PC-3 (cell line): Measurements from ENCODE around the gene MSI2. TPM values are rescaled to one million over a fixed set of nuclear protein-coding genes. Genes with fewer than 3 reads are reported as not detected.

Experiments
- ATAC-seq: fragments of 200-7000 bp; cut with Tn5 transposase; 2 replicates; pipeline ENCODE4 v1.9.1; 2020; ENCODE audit warnings: mild to moderate bottlenecking, moderate library complexity
- BruUV-seq: library from RNA; stranded (reverse); fragments of 400-500 nt; replicated peaks from 2 replicates; lab custom pipeline; 2021; lab: Mats Ljungman, UMichigan
- CTCF ChIA-PET: fragments of 300-600 bp; sonication (Branson Sonifier 250); formaldehyde crosslinking; loops from one replicate; lab custom pipeline; 2022; ENCODE audit warnings: antibody characterized with exemption; lab: Charles Lee
- POLR2A ChIA-PET: fragments of 300-600 bp; sonication (Branson Sonifier 250); formaldehyde crosslinking; loops from one replicate; lab custom pipeline; 2022; ENCODE audit warnings: antibody characterized with exemption; ENCODE audit not compliant: unreplicated experiment; lab: Charles Lee
- DNase-seq: peaks from one replicate; pipeline ENCODE4 v3.0.0-alpha.2; 2015
- H2AFZ ChIP-seq: fragments of 300-600 bp; sonication (generic); 2 replicates; pipeline ENCODE4 v1.6.0; 2016; ENCODE audit warnings: antibody characterized with exemption, low read length
- H3F3A ChIP-seq: fragments of 300-600 bp; sonication (generic); one replicate; pipeline ENCODE4 v1.6.0; 2017; ENCODE audit warnings: antibody characterized with exemption, low read length, control low read depth, mild to moderate bottlenecking; ENCODE audit not compliant: unreplicated experiment
- H3K27ac ChIP-seq: fragments of 300-600 bp; sonication (generic); 2 replicates; pipeline ENCODE4 v1.5.1; 2016; ENCODE audit warnings: mild to moderate bottlenecking, low read length
- H3K27me3 ChIP-seq: fragments of 300-600 bp; sonication (generic); 2 replicates; pipeline ENCODE4 v1.6.1; 2016; ENCODE audit warnings: low read length, mixed read lengths
- H3K36me3 ChIP-seq: fragments of 300-600 bp; sonication (generic); 2 replicates; pipeline ENCODE4 v1.6.1; 2016; ENCODE audit warnings: low read depth, mixed run types, low read length, mixed read lengths
- H3K4me1 ChIP-seq: fragments of 300-600 bp; sonication (generic); 2 replicates; pipeline ENCODE4 v1.5.1; 2016; ENCODE audit warnings: low read length; ENCODE audit not compliant: insufficient read depth
- H3K4me2 ChIP-seq: fragments of 300-600 bp; sonication (generic); 2 replicates; pipeline ENCODE4 v1.6.0; 2016; ENCODE audit warnings: low read length
- H3K4me3 ChIP-seq: fragments of 300-600 bp; sonication (generic); 2 replicates; pipeline ENCODE4 v1.5.1; 2016; ENCODE audit warnings: mild to moderate bottlenecking, low read length, mixed read lengths
- H3K79me2 ChIP-seq: fragments of 300-600 bp; sonication (generic); 2 replicates; pipeline ENCODE4 v1.6.1; 2017; ENCODE audit warnings: low read length, mixed read lengths
- H3K9ac ChIP-seq: fragments of 300-600 bp; sonication (generic); 2 replicates; pipeline ENCODE4 v1.6.0; 2016; ENCODE audit warnings: mild to moderate bottlenecking, low read length
- H3K9me2 ChIP-seq: fragments of 300-600 bp; sonication (generic); replicated peaks from 2 replicates; pipeline ENCODE4 v1.6.1; 2016; ENCODE audit warnings: mixed run types, low read length, mixed read lengths
- H3K9me3 ChIP-seq: fragments of 300-600 bp; sonication (generic); 2 replicates; pipeline ENCODE4 v1.6.1; 2016; ENCODE audit warnings: low read length, mixed read lengths
- H4K20me1 ChIP-seq: fragments of 300-600 bp; sonication (generic); 2 replicates; pipeline ENCODE4 v1.6.1; 2016; ENCODE audit warnings: low read length, mixed read lengths
- CTCF ChIP-seq: fragments of 300-600 bp; sonication (generic); conservative IDR thresholded peaks from 2 replicates; pipeline ENCODE4 v1.5.1; 2017; ENCODE audit warnings: antibody characterized with exemption, low read depth, mild to moderate bottlenecking, low read length
- EZH2 ChIP-seq: fragments of 300-600 bp; sonication (generic); IDR thresholded peaks from one replicate; pipeline ENCODE4 v1.6.1; 2017; ENCODE audit warnings: antibody characterized with exemption, mild to moderate bottlenecking, low read length; ENCODE audit not compliant: unreplicated experiment
- EZH2phosphoT487 ChIP-seq: fragments of 300-600 bp; sonication (generic); IDR thresholded peaks from 2 replicates; pipeline ENCODE4 v1.6.1; 2018; ENCODE audit warnings: mild to moderate bottlenecking, antibody characterized with exemption, low read length, borderline replicate concordance
- intact Hi-C: fragments of 100-400 bp; cut with micrococcal nuclease; formaldehyde crosslinking; loops from 2 replicates; pipeline ENCODE4 v1.9.0; 2023
- total RNA-seq: library from RNA; depleted of rRNA; stranded (reverse); fragments of >200 nt; gene quantifications from 2 replicates; pipeline ENCODE4 v1.2.3, GENCODE V29; 2014

The MSI2 gene
- total RNA-seq, 1 experiment from 2014 or later: 54.7 TPM

- no peaks in the 10 kb centered on the region for H3K36me3 ChIP-seq
- no peak overlapping the region for H2AFZ ChIP-seq
- no peak overlapping the region for H3K27ac ChIP-seq
- ChIA-PET POLR2A (no interaction called here), CTCF (no interaction called here)
- H3F3A ChIP-seq: no peaks in the 10 kb centered on the region
- H3K9ac ChIP-seq: no peak overlapping the region
- H3K27me3 ChIP-seq: no peaks in the 10 kb centered on the region
- TF ChIP-seq EZH2phosphoT487 (no peak), CTCF (no peak), EZH2 (no peak)
- H4K20me1 ChIP-seq: no peaks in the 10 kb centered on the region
- no peaks in the 10 kb centered on the region for H3K9me3 ChIP-seq
- no peaks in the 10 kb centered on the region for H3K79me2 ChIP-seq
- peaks cover 17% of the 10 kb centered on the region for H3K4me1 ChIP-seq
- H3K4me3 ChIP-seq: no peak overlapping the region
- H3K4me2 ChIP-seq: no peak overlapping the region
- no peaks in the 10 kb centered on the region for H3K9me2 ChIP-seq
- no peak for ATAC-seq
- intact Hi-C loops: no loop called here
- DNase-seq: no peak
- no TSS peak for BruUV-seq
Observed at GRCh38 chr17:57559226-57559625, 302.9 kb downstream of the MSI2 start.

- Histone ChIP-seq H3K27ac (no peak overlapping the region), H3K9ac (no peak overlapping the region), H3F3A (no peaks in the 10 kb centered on the region), H2AFZ (no peak overlapping the region), H3K4me1 (peaks cover 17% of the 10 kb centered on the region), H3K79me2 (no peaks in the 10 kb centered on the region), H3K4me3 (no peak overlapping the region), H3K36me3 (no peaks in the 10 kb centered on the region), H4K20me1 (no peaks in the 10 kb centered on the region), H3K4me2 (no peak overlapping the region), H3K9me2 (no peaks in the 10 kb centered on the region), H3K27me3 (no peaks in the 10 kb centered on the region), H3K9me3 (no peaks in the 10 kb centered on the region)
- no TSS peak for BruUV-seq
- TF ChIP-seq EZH2phosphoT487 (no peak), CTCF (no peak), EZH2 (no peak)
- CTCF ChIA-PET: no interaction called here
- no peak for ATAC-seq
- intact Hi-C loops: no loop called here
- POLR2A ChIA-PET: no interaction called here
- no peak for DNase-seq
Observed at GRCh38 chr17:57559634-57560318, 303.5 kb downstream of the MSI2 start.

- ATAC-seq (no peak), DNase-seq (no peak)
- TF ChIP-seq CTCF: no peak
- TF ChIP-seq EZH2phosphoT487: no peak
- TF ChIP-seq EZH2: no peak
- Histone ChIP-seq H3K4me2 (no peak overlapping the region), H3K9ac (no peak overlapping the region), H3K79me2 (no peaks in the 10 kb centered on the region), H3K9me2 (no peaks in the 10 kb centered on the region), H3K36me3 (no peaks in the 10 kb centered on the region), H4K20me1 (no peaks in the 10 kb centered on the region), H3K4me1 (peaks cover 17% of the 10 kb centered on the region), H3K27ac (no peak overlapping the region), H3K9me3 (no peaks in the 10 kb centered on the region), H3K27me3 (no peaks in the 10 kb centered on the region), H3F3A (no peaks in the 10 kb centered on the region), H2AFZ (no peak overlapping the region), H3K4me3 (no peak overlapping the region)
- intact Hi-C loops: no loop called here
- BruUV-seq: no TSS peak
- ChIA-PET POLR2A (no interaction called here), CTCF (no interaction called here)
Observed at GRCh38 chr17:57560319-57560705, 304.0 kb downstream of the MSI2 start.
